ENCODE data around the gene HOXD13.

Gene HOXD13

GRCh38 chr2:176092270-176093144 lies at the start of gene HOXD13:
HOXD13 (plus strand) TSS chr2:176092721; CDS start chr2:176092891, 170 bp downstream.
- no peak for TF ChIP-seq CTCF (conservative IDR thresholded peaks at IDR 0.05; ENCODE audit: low read length)
- no peak for DNase-seq (ENCODE audit: low read depth)
- H3K4me3 ChIP-seq (ENCODE audit: low read length): peak within 1 kb of the TSS; percentile 29

- H3K4me3 ChIP-seq (ENCODE audit: low read length): no peak overlapping the region
- TF ChIP-seq CTCF (conservative IDR thresholded peaks at IDR 0.05; ENCODE audit: low read length): no peak
- DNase-seq (ENCODE audit: low read depth): no peak
Measured at GRCh38 chr2:176056406-176056805, 36.1 kb upstream of the HOXD13 start.

- TF ChIP-seq CTCF (conservative IDR thresholded peaks at IDR 0.05; ENCODE audit: low read length): no peak
- DNase-seq (ENCODE audit: low read depth): no peak
- H3K4me3 ChIP-seq (ENCODE audit: low read length): no peak overlapping the region
Measured at GRCh38 chr2:176063958-176064357, 28.6 kb upstream of the HOXD13 start.

- H3K4me3 ChIP-seq (ENCODE audit: low read length): peak overlapping the region; percentile 43
- DNase-seq (ENCODE audit: low read depth): no peak
- TF ChIP-seq CTCF (conservative IDR thresholded peaks at IDR 0.05; ENCODE audit: low read length): no peak
Measured at GRCh38 chr2:176066645-176067588, 25.6 kb upstream of the HOXD13 start.

GRCh38 chr2:176067589-176068418 lies 24.7 kb upstream of the HOXD13 start:
- peak overlapping the region; percentile 43 for H3K4me3 ChIP-seq (ENCODE audit: low read length)
- no peak for TF ChIP-seq CTCF (conservative IDR thresholded peaks at IDR 0.05; ENCODE audit: low read length)
- DNase-seq (ENCODE audit: low read depth): no peak

GRCh38 chr2:176068419-176068832 lies 24.1 kb upstream of the HOXD13 start:
- H3K4me3 ChIP-seq (ENCODE audit: low read length): no peak overlapping the region
- no peak for TF ChIP-seq CTCF (conservative IDR thresholded peaks at IDR 0.05; ENCODE audit: low read length)
- DNase-seq (ENCODE audit: low read depth): no peak
